Left lung (tissue), 10 donors: Measurements from ENCODE around the gene RNU1-1. TPM values are rescaled to one million over a fixed set of nuclear protein-coding genes. Genes with fewer than 3 reads are reported as not detected.

Experiments used
- ATAC-seq: fragments of 200-7000 bp; cut with Tn5 transposase; one replicate; pipeline ENCODE4 v1.9.1; 2020; ENCODE audit warnings: moderate library complexity
- DNase-seq, 4 donors: peaks; one replicate each; pipeline ENCODE4 v3.0.0-alpha.2; 2013 to 2020
- H3K27ac ChIP-seq, 2 donors: fragments of 200-600 bp; sonication (generic) in 1 of 2; one replicate each; pipeline versions ENCODE4 v1.5.0 to v1.8.0; 2020 to 2021
- H3K27me3 ChIP-seq, 2 donors: fragments of 200-600 bp; sonication (generic) in 1 of 2; one replicate each; pipeline versions ENCODE4 v1.5.0 to v1.8.0; 2020 to 2021
- H3K36me3 ChIP-seq, 2 donors: fragments of 200-600 bp; sonication (generic) in 1 of 2; one replicate each; pipeline versions ENCODE4 v1.5.0 to v1.8.0; 2020 to 2021
- H3K4me1 ChIP-seq, 2 donors: fragments of 200-600 bp; one replicate each; pipeline ENCODE4 v1.8.0; 2021
- H3K4me3 ChIP-seq, 2 donors: fragments of 200-600 bp; sonication (generic) in 1 of 2; one replicate each; pipeline versions ENCODE4 v1.5.0 to v1.8.0; 2020 to 2021; ENCODE audit warnings: mild to moderate bottlenecking in 1 of 2
- H3K9me3 ChIP-seq, 2 donors: fragments of 200-600 bp; sonication (generic) in 1 of 2; one replicate each; pipeline versions ENCODE4 v1.5.0 to v1.8.0; 2020 to 2021
- CTCF ChIP-seq, 2 donors: fragments of 200-600 bp; sonication (generic) in 1 of 2; IDR thresholded peaks; one replicate each; pipeline versions ENCODE4 v1.5.0 to v1.8.0; 2021; ENCODE audit warnings: antibody characterized with exemption in 2 of 2
- intact Hi-C, 2 donors: fragments of 100-400 bp; cut with DNase I; formaldehyde crosslinking; loops; one replicate each; pipeline versions ENCODE4 v1.11.2 to v1.14.2; 2022
- polyA plus RNA-seq, 6 donors: library from polyadenylated mRNA; unstranded; fragments of 120-200 nt; gene quantifications; one replicate each; pipeline ENCODE4 v1.2.1, GENCODE V29; 2013; ENCODE audit not compliant: insufficient read length in 6 of 6
- total RNA-seq, 2 donors: library from RNA; stranded (reverse); fragmentation: NEBNext Ultra II Directional; extraction: Animal tissue kit (Norgen Biotek cat#: 25700); gene quantifications; one replicate each; pipeline ENCODE4 v1.2.1, GENCODE V29; 2021
- donor health status: DM: no; HTN: yes; CAD: no.
- donor health status: DM: no; HTN: no; CAD: no.

RNU1-1 gene
- total and polyA plus RNA-seq, 8 donors, result 1.5 to 3,444 (median 2.8) TPM

DNA sequence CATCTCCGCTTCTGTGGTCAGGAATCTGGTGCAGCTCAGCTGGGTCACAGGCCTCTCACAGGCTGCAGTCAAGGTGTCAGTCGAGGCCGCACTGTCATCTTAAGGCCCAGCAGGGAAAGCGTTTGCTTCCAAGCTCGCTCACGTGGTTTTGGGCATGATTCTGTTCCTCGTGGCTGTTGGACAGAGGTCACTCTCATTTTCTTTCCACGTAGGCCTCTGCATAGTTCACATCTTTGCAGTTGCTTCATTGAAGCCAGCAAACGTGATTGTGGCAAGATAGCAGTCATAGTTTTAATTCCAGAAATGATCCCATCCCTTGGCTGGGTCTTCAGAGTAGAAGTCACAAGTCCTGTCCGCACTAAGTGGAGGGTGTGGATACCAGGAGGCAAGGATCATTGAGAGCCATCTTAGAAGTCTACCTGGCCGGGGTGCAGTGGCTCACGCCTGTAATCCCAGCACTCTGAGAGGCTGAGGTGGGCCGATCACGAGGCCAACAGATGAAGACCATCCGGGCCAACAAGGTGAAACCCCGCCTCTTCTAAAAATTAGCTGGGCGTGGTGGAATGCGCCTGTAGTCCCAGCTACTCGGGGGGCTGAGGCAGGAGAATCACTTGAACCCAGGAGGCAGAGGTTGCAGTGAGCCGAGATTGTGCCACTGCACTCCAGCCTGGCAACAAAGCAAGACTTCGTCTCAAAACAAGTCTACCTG is 49.0 kb downstream of the RNU1-1 start:
- ATAC-seq, result no peak
- Histone ChIP-seq H3K9me3 (no peaks in the 10 kb centered on the region), H3K27ac (no peak overlapping the region), H3K4me3 (no peak overlapping the region), H3K4me1 (no peaks in the 10 kb centered on the region), H3K36me3 (peaks cover 0 to 56% of the 10 kb centered on the region in 2 donors), H3K27me3 (no peaks in the 10 kb centered on the region)
- DNase-seq, result no peak
- TF ChIP-seq CTCF (IDR thresholded peaks at IDR 0.05), result no peak
- intact Hi-C loops, result no loop called here

Other genes with a start within 250 kb of the RNU1-1 start
- 10 to 100 TPM; 18.8 to 19.5 TPM for gene FBXO42, start 161.8 kb downstream of the RNU1-1 start, total RNA-seq
- gene FBXO42, start 161.8 kb downstream of the RNU1-1 start, polyA plus RNA-seq, result 10 to 100 TPM; 20.3 to 22.4 (median 21.5) TPM
- 100 to 1,000 TPM; 114 to 134 TPM for gene SZRD1, start 147.0 kb downstream of the RNU1-1 start, total RNA-seq
- gene SZRD1, start 147.0 kb downstream of the RNU1-1 start, polyA plus RNA-seq, result 10 to 100 TPM; 69.9 to 97.8 (median 89.6) TPM
- gene SPATA21, start 76.9 kb downstream of the RNU1-1 start, total RNA-seq, result not detected
- gene SPATA21, start 76.9 kb downstream of the RNU1-1 start, polyA plus RNA-seq, result under 1 TPM; 0.14 to 0.46 (median 0.25) TPM
- gene NECAP2, start 73.6 kb downstream of the RNU1-1 start, total RNA-seq, result 10 to 100 TPM; 69.5 to 73.5 TPM
- 10 to 100 TPM; 73.8 to 84.1 (median 78.5) TPM for gene NECAP2, start 73.6 kb downstream of the RNU1-1 start, polyA plus RNA-seq
- 10 to 100 TPM; 35.2 to 40.1 TPM for gene NBPF1, start 99.3 kb upstream of the RNU1-1 start, total RNA-seq
- gene NBPF1, start 99.3 kb upstream of the RNU1-1 start, polyA plus RNA-seq, result 100 to 1,000 TPM in 5 of 6 donors, 10 to 100 TPM in 1; 98.9 to 125 (median 109) TPM
- gene RNU1-3, start 152.7 kb upstream of the RNU1-1 start, total RNA-seq, result 1,000 to 10,000 TPM; 2,748 to 3,444 TPM
- 1 to 10 TPM; 1.5 to 9.4 (median 2.1) TPM for gene RNU1-3, start 152.7 kb upstream of the RNU1-1 start, polyA plus RNA-seq
- gene RNU1-4, start 226.2 kb upstream of the RNU1-1 start, total RNA-seq, result 1,000 to 10,000 TPM; 2,748 to 3,444 TPM
- gene RNU1-4, start 226.2 kb upstream of the RNU1-1 start, polyA plus RNA-seq, result 1 to 10 TPM; 1.5 to 9.4 (median 2.1) TPM